HCT116 (cell line): Measurements from ENCODE around the gene TOMM70. TPM values are rescaled to one million over a fixed set of nuclear protein-coding genes. Genes with fewer than 3 reads are reported as not detected.

Experiments used
- ATAC-seq: fragments of 200-7000 bp; cut with Tn5 transposase; 2 replicates; pipeline ENCODE4 v1.9.1; 2020; ENCODE audit warnings: mild to moderate bottlenecking, moderate library complexity
- BruUV-seq: library from RNA; stranded (reverse); fragments of 400-500 nt; replicated peaks from 2 replicates; lab custom pipeline; 2021; lab: Mats Ljungman, UMichigan
- CTCF ChIA-PET: fragments of 300-600 bp; sonication (Branson Sonifier 250); formaldehyde crosslinking; loops from one replicate; lab custom pipeline; 2021; ENCODE audit warnings: antibody characterized with exemption; lab: Charles Lee
- POLR2A ChIA-PET: fragments of 300-600, 350-600 bp; sonication (Branson Sonifier 250); formaldehyde crosslinking; loops from one replicate; lab custom pipeline; 2021; ENCODE audit warnings: antibody characterized with exemption; lab: Charles Lee
- RAD21 ChIA-PET, 2 experiments: fragments of 300-600 bp; sonication (Branson Sonifier 250); formaldehyde crosslinking; loops; one replicate each; lab custom pipeline; 2023; ENCODE audit warnings: low total read pairs in 2 of 2; ENCODE audit not compliant: uncharacterized antibody in 2 of 2, unreplicated experiment in 2 of 2, low non-redundant PET in 1 of 2; lab: Charles Lee
- DNase-seq: peaks from one replicate; pipeline ENCODE4 v3.0.0-alpha.2; 2010; ENCODE audit warnings: low read depth, low spot score
- H2AFZ ChIP-seq: fragments of 200-600 bp; shearing (Covaris generic), sonication (generic); 2 replicates; pipeline ENCODE4 v1.6.1; 2017; ENCODE audit warnings: low read depth, mixed run types, mixed read lengths, antibody characterized with exemption, low read length; ENCODE audit not compliant: poor library complexity, severe bottlenecking
- H3K27ac ChIP-seq: 2 replicates; pipeline ENCODE4 v1.5.1; 2012; ENCODE audit warnings: low read depth, low read length
- H3K27me3 ChIP-seq: fragments of 200-600 bp; sonication (generic); 2 replicates; pipeline ENCODE4 v1.6.1; 2016; ENCODE audit warnings: mixed run types, low read length, mixed read lengths; ENCODE audit not compliant: insufficient read depth
- H3K36me3 ChIP-seq, 2 experiments: fragments of 200-500 bp in 1 of 2; fragments of 200-600 bp in 1 of 2; sonication (Bioruptor generic) in 1 of 2; sonication (generic) in 1 of 2; 2 replicates each; pipeline versions ENCODE4 v1.5.1 to v1.6.1; 2014 to 2016; ENCODE audit warnings: low read length in 2 of 2, inconsistent platforms in 1 of 2, mixed read lengths in 1 of 2, mixed run types in 1 of 2; ENCODE audit not compliant: insufficient read depth in 2 of 2, control insufficient read depth in 1 of 2
- H3K4me1 ChIP-seq, 2 experiments: fragments of 200-600 bp in 1 of 2; sonication (generic) in 1 of 2; 2 replicates each; pipeline versions ENCODE4 v1.5.1 to v1.6.1; 2012 to 2017; ENCODE audit warnings: low read length in 2 of 2, inconsistent platforms in 1 of 2, mild to moderate bottlenecking in 1 of 2, mixed read lengths in 1 of 2, mixed run types in 1 of 2, moderate library complexity in 1 of 2; ENCODE audit not compliant: insufficient read depth in 2 of 2, control insufficient read depth in 1 of 2
- H3K4me2 ChIP-seq: fragments of 200-600 bp; sonication (generic); 2 replicates; pipeline ENCODE4 v1.6.1; 2017; ENCODE audit warnings: mixed run types, low read length, mixed read lengths
- H3K4me3 ChIP-seq, 2 experiments: fragments of 200-600 bp in 1 of 2; sonication (generic) in 1 of 2; replicated peaks in 1 of 2; 2 replicates each; pipeline ENCODE4 v1.5.1; 2011 to 2016; ENCODE audit warnings: low read length in 2 of 2, control low read depth in 1 of 2, low read depth in 1 of 2, mild to moderate bottlenecking in 1 of 2, mixed read lengths in 1 of 2, mixed run types in 1 of 2
- H3K79me2 ChIP-seq: fragments of 200-600 bp; sonication (generic); 2 replicates; pipeline ENCODE4 v1.6.1; 2017; ENCODE audit warnings: mild to moderate bottlenecking, mixed run types, low read length, moderate library complexity, mixed read lengths; ENCODE audit not compliant: insufficient read depth
- H3K9ac ChIP-seq: fragments of 200-600 bp; sonication (generic); 2 replicates; pipeline ENCODE4 v1.6.1; 2016; ENCODE audit warnings: low read length, mixed read lengths
- H3K9me2 ChIP-seq: fragments of 200-600 bp; sonication (generic), shearing (Covaris generic); 2 replicates; pipeline ENCODE4 v1.6.1; 2017; ENCODE audit warnings: mixed run types, mild to moderate bottlenecking, moderate library complexity; ENCODE audit not compliant: insufficient read depth
- H3K9me3 ChIP-seq, 2 experiments: fragments of 200-500 bp in 1 of 2; fragments of 200-600 bp in 1 of 2; sonication (Bioruptor generic) in 1 of 2; sonication (generic) in 1 of 2; 2 replicates each; pipeline ENCODE4 v1.6.1; 2014 to 2017; ENCODE audit warnings: low read length in 2 of 2, mixed read lengths in 2 of 2, inconsistent platforms in 1 of 2, low read depth in 1 of 2, mild to moderate bottlenecking in 1 of 2, mixed run types in 1 of 2, moderate library complexity in 1 of 2; ENCODE audit not compliant: control insufficient read depth in 1 of 2, insufficient read depth in 1 of 2
- H4K20me1 ChIP-seq: fragments of 200-600 bp; sonication (generic), shearing (Covaris generic); 2 replicates; pipeline ENCODE4 v1.6.1; 2017; ENCODE audit warnings: mixed run types, mild to moderate bottlenecking, moderate library complexity; ENCODE audit not compliant: insufficient read depth
- CTCF ChIP-seq, 3 experiments: fragments of 200-600 bp in 1 of 3; sonication (generic) in 1 of 3; IDR thresholded peaks in 2 of 3; conservative IDR thresholded peaks in 1 of 3; 2 replicates each; pipeline ENCODE4 v1.5.1; 2012 to 2017; ENCODE audit warnings: low read depth in 2 of 3, low read length in 2 of 3, antibody characterized with exemption in 1 of 3, borderline replicate concordance in 1 of 3, control low read depth in 1 of 3, mild to moderate bottlenecking in 1 of 3, mixed read lengths in 1 of 3, mixed run types in 1 of 3, moderate library complexity in 1 of 3; ENCODE audit not compliant: insufficient read depth in 1 of 3
- EGR1 ChIP-seq: IDR thresholded peaks from 2 replicates; pipeline ENCODE4 v1.6.1; 2012; ENCODE audit warnings: low read depth
- EZH2 ChIP-seq: fragments of 200-600 bp; sonication (generic); IDR thresholded peaks from 2 replicates; pipeline ENCODE4 v1.6.1; 2017; ENCODE audit warnings: antibody characterized with exemption, mixed run types
- EZH2phosphoT487 ChIP-seq: fragments of 200-600 bp; IDR thresholded peaks from 2 replicates; pipeline ENCODE4 v1.6.1; 2018; ENCODE audit warnings: antibody characterized with exemption, borderline replicate concordance
- FOSL1 ChIP-seq: IDR thresholded peaks from 2 replicates; pipeline ENCODE4 v1.6.1; 2012; ENCODE audit warnings: low read depth
- JUND ChIP-seq: IDR thresholded peaks from 2 replicates; pipeline ENCODE4 v1.6.1; 2012
- POLR2A ChIP-seq: IDR thresholded peaks from 2 replicates; pipeline ENCODE4 v1.7.0; 2011; ENCODE audit warnings: borderline replicate concordance; ENCODE audit not compliant: insufficient read depth, insufficient read length; ENCODE audit errors: extremely low read depth
- POLR2AphosphoS5 ChIP-seq: IDR thresholded peaks from 2 replicates; pipeline ENCODE4 v1.6.1; 2011; ENCODE audit warnings: mild to moderate bottlenecking, low read depth, low read length, moderate library complexity
- RAD21 ChIP-seq: IDR thresholded peaks from 2 replicates; pipeline ENCODE4 v1.6.1; 2012; ENCODE audit warnings: low read depth, mild to moderate bottlenecking
- SP1 ChIP-seq: IDR thresholded peaks from 2 replicates; pipeline ENCODE4 v1.6.1; 2012; ENCODE audit warnings: low read depth
- YY1 ChIP-seq: IDR thresholded peaks from 2 replicates; pipeline ENCODE4 v1.6.1; 2011; ENCODE audit warnings: low read length, low read depth, moderate library complexity, mild to moderate bottlenecking; ENCODE audit not compliant: insufficient replicate concordance; ENCODE audit errors: extremely low read depth
- ZBTB33 ChIP-seq: IDR thresholded peaks from 2 replicates; pipeline ENCODE4 v1.6.1; 2011; ENCODE audit warnings: mild to moderate bottlenecking, low read length, moderate library complexity; ENCODE audit not compliant: insufficient replicate concordance; ENCODE audit errors: extremely low read depth
- intact Hi-C: fragments of 100-400 bp; cut with micrococcal nuclease; formaldehyde crosslinking; loops from 2 replicates; pipeline ENCODE4 v1.10.0; 2022
- total RNA-seq: library from RNA; stranded (reverse); gene quantifications from one replicate; pipeline ENCODE4 v1.2.1, GENCODE V29; 2021; ENCODE audit not compliant: unreplicated experiment

The TOMM70 gene
- total RNA-seq, 1 experiment from 2014 or later = 54.9 TPM

GRCh38 chr3:100376301-100376700 lies 24.6 kb downstream of the TOMM70 start:
- DNase-seq (no peak), ATAC-seq (no peak)
- TF ChIP-seq EZH2 (no peak), POLR2AphosphoS5 (no peak), EGR1 (no peak), YY1 (no peak), POLR2A (no peak), SP1 (no peak), JUND (no peak), CTCF (IDR thresholded peaks at IDR 0.05 in 2 of 3, conservative IDR thresholded peaks at IDR 0.05 in 1 of 3; ENCODE audit: borderline replicate concordance in 1 of 3, insufficient read depth in 1 of 3, low read depth in 2 of 3, low read length in 2 of 3) (no peak), RAD21 (no peak), ZBTB33 (no peak), FOSL1 (no peak), EZH2phosphoT487 (no peak)
- Histone ChIP-seq H3K9me3 (no peaks in the 10 kb centered on the region), H2AFZ (no peak overlapping the region), H3K27me3 (no peaks in the 10 kb centered on the region), H3K4me3 (no peak overlapping the region), H3K9ac (no peak overlapping the region), H4K20me1 (no peaks in the 10 kb centered on the region), H3K4me1 (no peaks in the 10 kb centered on the region), H3K27ac (no peak overlapping the region), H3K36me3 (peaks cover 37 to 44% of the 10 kb centered on the region in 2 experiments), H3K4me2 (no peak overlapping the region), H3K79me2 (peaks cover 9% of the 10 kb centered on the region; the same call in 1 of the 2 replicates), H3K9me2 (no peaks in the 10 kb centered on the region)
- ChIA-PET POLR2A (no interaction called here), CTCF (no interaction called here), RAD21 (no interaction called here)
- intact Hi-C loops = no loop called here
- BruUV-seq = no TSS peak
